HCT116 (cell line): ENCODE results near the gene SLC19A1. TPM values are rescaled to one million over a fixed set of nuclear protein-coding genes. Genes with fewer than 3 reads are reported as not detected.

Experiments
- ATAC-seq: fragments of 200-7000 bp; cut with Tn5 transposase; 2 replicates; pipeline ENCODE4 v1.9.1; 2020; ENCODE audit warnings: mild to moderate bottlenecking, moderate library complexity
- BruUV-seq: library from RNA; stranded (reverse); fragments of 400-500 nt; replicated peaks from 2 replicates; lab custom pipeline; 2021; lab: Mats Ljungman, UMichigan
- CTCF ChIA-PET: fragments of 300-600 bp; sonication (Branson Sonifier 250); formaldehyde crosslinking; loops from one replicate; lab custom pipeline; 2021; ENCODE audit warnings: antibody characterized with exemption; lab: Charles Lee
- POLR2A ChIA-PET: fragments of 300-600, 350-600 bp; sonication (Branson Sonifier 250); formaldehyde crosslinking; loops from one replicate; lab custom pipeline; 2021; ENCODE audit warnings: antibody characterized with exemption; lab: Charles Lee
- RAD21 ChIA-PET, 2 experiments: fragments of 300-600 bp; sonication (Branson Sonifier 250); formaldehyde crosslinking; loops; one replicate each; lab custom pipeline; 2023; ENCODE audit warnings: low total read pairs in 2 of 2; ENCODE audit not compliant: uncharacterized antibody in 2 of 2, unreplicated experiment in 2 of 2, low non-redundant PET in 1 of 2; lab: Charles Lee
- DNase-seq: peaks from one replicate; pipeline ENCODE4 v3.0.0-alpha.2; 2010; ENCODE audit warnings: low read depth, low spot score
- H2AFZ ChIP-seq: fragments of 200-600 bp; shearing (Covaris generic), sonication (generic); 2 replicates; pipeline ENCODE4 v1.6.1; 2017; ENCODE audit warnings: low read depth, mixed run types, mixed read lengths, antibody characterized with exemption, low read length; ENCODE audit not compliant: poor library complexity, severe bottlenecking
- H3K27ac ChIP-seq: 2 replicates; pipeline ENCODE4 v1.5.1; 2012; ENCODE audit warnings: low read depth, low read length
- H3K27me3 ChIP-seq: fragments of 200-600 bp; sonication (generic); 2 replicates; pipeline ENCODE4 v1.6.1; 2016; ENCODE audit warnings: mixed run types, low read length, mixed read lengths; ENCODE audit not compliant: insufficient read depth
- H3K36me3 ChIP-seq, 2 experiments: fragments of 200-500 bp in 1 of 2; fragments of 200-600 bp in 1 of 2; sonication (Bioruptor generic) in 1 of 2; sonication (generic) in 1 of 2; 2 replicates each; pipeline versions ENCODE4 v1.5.1 to v1.6.1; 2014 to 2016; ENCODE audit warnings: low read length in 2 of 2, inconsistent platforms in 1 of 2, mixed read lengths in 1 of 2, mixed run types in 1 of 2; ENCODE audit not compliant: insufficient read depth in 2 of 2, control insufficient read depth in 1 of 2
- H3K4me1 ChIP-seq, 2 experiments: fragments of 200-600 bp in 1 of 2; sonication (generic) in 1 of 2; 2 replicates each; pipeline versions ENCODE4 v1.5.1 to v1.6.1; 2012 to 2017; ENCODE audit warnings: low read length in 2 of 2, inconsistent platforms in 1 of 2, mild to moderate bottlenecking in 1 of 2, mixed read lengths in 1 of 2, mixed run types in 1 of 2, moderate library complexity in 1 of 2; ENCODE audit not compliant: insufficient read depth in 2 of 2, control insufficient read depth in 1 of 2
- H3K4me2 ChIP-seq: fragments of 200-600 bp; sonication (generic); 2 replicates; pipeline ENCODE4 v1.6.1; 2017; ENCODE audit warnings: mixed run types, low read length, mixed read lengths
- H3K4me3 ChIP-seq, 2 experiments: fragments of 200-600 bp in 1 of 2; sonication (generic) in 1 of 2; replicated peaks in 1 of 2; 2 replicates each; pipeline ENCODE4 v1.5.1; 2011 to 2016; ENCODE audit warnings: low read length in 2 of 2, control low read depth in 1 of 2, low read depth in 1 of 2, mild to moderate bottlenecking in 1 of 2, mixed read lengths in 1 of 2, mixed run types in 1 of 2
- H3K79me2 ChIP-seq: fragments of 200-600 bp; sonication (generic); 2 replicates; pipeline ENCODE4 v1.6.1; 2017; ENCODE audit warnings: mild to moderate bottlenecking, mixed run types, low read length, moderate library complexity, mixed read lengths; ENCODE audit not compliant: insufficient read depth
- H3K9ac ChIP-seq: fragments of 200-600 bp; sonication (generic); 2 replicates; pipeline ENCODE4 v1.6.1; 2016; ENCODE audit warnings: low read length, mixed read lengths
- H3K9me2 ChIP-seq: fragments of 200-600 bp; sonication (generic), shearing (Covaris generic); 2 replicates; pipeline ENCODE4 v1.6.1; 2017; ENCODE audit warnings: mixed run types, mild to moderate bottlenecking, moderate library complexity; ENCODE audit not compliant: insufficient read depth
- H3K9me3 ChIP-seq, 2 experiments: fragments of 200-500 bp in 1 of 2; fragments of 200-600 bp in 1 of 2; sonication (Bioruptor generic) in 1 of 2; sonication (generic) in 1 of 2; 2 replicates each; pipeline ENCODE4 v1.6.1; 2014 to 2017; ENCODE audit warnings: low read length in 2 of 2, mixed read lengths in 2 of 2, inconsistent platforms in 1 of 2, low read depth in 1 of 2, mild to moderate bottlenecking in 1 of 2, mixed run types in 1 of 2, moderate library complexity in 1 of 2; ENCODE audit not compliant: control insufficient read depth in 1 of 2, insufficient read depth in 1 of 2
- H4K20me1 ChIP-seq: fragments of 200-600 bp; sonication (generic), shearing (Covaris generic); 2 replicates; pipeline ENCODE4 v1.6.1; 2017; ENCODE audit warnings: mixed run types, mild to moderate bottlenecking, moderate library complexity; ENCODE audit not compliant: insufficient read depth
- ATF3 ChIP-seq: IDR thresholded peaks from 2 replicates; pipeline ENCODE4 v1.6.1; 2012
- CTCF ChIP-seq, 3 experiments: fragments of 200-600 bp in 1 of 3; sonication (generic) in 1 of 3; IDR thresholded peaks in 2 of 3; conservative IDR thresholded peaks in 1 of 3; 2 replicates each; pipeline ENCODE4 v1.5.1; 2012 to 2017; ENCODE audit warnings: low read depth in 2 of 3, low read length in 2 of 3, antibody characterized with exemption in 1 of 3, borderline replicate concordance in 1 of 3, control low read depth in 1 of 3, mild to moderate bottlenecking in 1 of 3, mixed read lengths in 1 of 3, mixed run types in 1 of 3, moderate library complexity in 1 of 3; ENCODE audit not compliant: insufficient read depth in 1 of 3
- FOSL1 ChIP-seq: IDR thresholded peaks from 2 replicates; pipeline ENCODE4 v1.6.1; 2012; ENCODE audit warnings: low read depth
- POLR2A ChIP-seq: IDR thresholded peaks from 2 replicates; pipeline ENCODE4 v1.7.0; 2011; ENCODE audit warnings: borderline replicate concordance; ENCODE audit not compliant: insufficient read depth, insufficient read length; ENCODE audit errors: extremely low read depth
- POLR2AphosphoS5 ChIP-seq: IDR thresholded peaks from 2 replicates; pipeline ENCODE4 v1.6.1; 2011; ENCODE audit warnings: mild to moderate bottlenecking, low read depth, low read length, moderate library complexity
- RAD21 ChIP-seq: IDR thresholded peaks from 2 replicates; pipeline ENCODE4 v1.6.1; 2012; ENCODE audit warnings: low read depth, mild to moderate bottlenecking
- SIN3A ChIP-seq: IDR thresholded peaks from 2 replicates; pipeline ENCODE4 v1.6.1; 2012; ENCODE audit warnings: low read depth
- YY1 ChIP-seq: IDR thresholded peaks from 2 replicates; pipeline ENCODE4 v1.6.1; 2011; ENCODE audit warnings: low read length, low read depth, moderate library complexity, mild to moderate bottlenecking; ENCODE audit not compliant: insufficient replicate concordance; ENCODE audit errors: extremely low read depth
- ZBTB33 ChIP-seq: IDR thresholded peaks from 2 replicates; pipeline ENCODE4 v1.6.1; 2011; ENCODE audit warnings: mild to moderate bottlenecking, low read length, moderate library complexity; ENCODE audit not compliant: insufficient replicate concordance; ENCODE audit errors: extremely low read depth
- ZFX ChIP-seq: fragments of 450-650 bp; IDR thresholded peaks from 2 replicates; pipeline ENCODE4 v1.6.1; 2017
- intact Hi-C: fragments of 100-400 bp; cut with micrococcal nuclease; formaldehyde crosslinking; loops from 2 replicates; pipeline ENCODE4 v1.10.0; 2022
- total RNA-seq: library from RNA; stranded (reverse); gene quantifications from one replicate; pipeline ENCODE4 v1.2.1, GENCODE V29; 2021; ENCODE audit not compliant: unreplicated experiment

SLC19A1 gene
- total RNA-seq, 1 experiment from 2014 or later: 50.2 TPM

DNA sequence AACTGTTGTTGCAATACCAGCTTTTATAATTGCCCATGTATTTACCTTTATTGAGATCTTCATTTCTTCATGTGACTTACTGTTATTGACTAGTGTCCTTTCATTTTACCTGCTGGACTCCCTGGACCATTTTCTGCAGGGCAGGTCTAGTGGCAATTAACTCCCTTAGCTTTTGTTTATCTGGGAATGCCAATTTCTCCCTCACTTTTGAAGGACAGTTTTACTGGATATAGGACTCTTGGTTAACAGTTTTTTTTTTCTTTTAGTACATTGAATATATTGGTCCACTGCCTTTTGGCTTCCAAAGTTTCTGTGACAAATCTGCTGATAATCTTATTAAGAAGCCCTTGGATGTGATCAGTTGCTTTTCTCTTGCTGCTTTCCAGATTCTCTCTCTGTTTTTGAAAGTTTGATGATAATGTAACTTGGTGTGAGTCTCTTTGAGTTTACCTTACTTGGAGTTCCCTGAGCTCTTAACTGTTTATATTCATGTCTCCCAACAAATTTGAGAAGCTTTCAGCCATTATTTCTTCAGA, 80.4 kb downstream of the SLC19A1 start:
- Histone ChIP-seq H3K9me2 (no peaks in the 10 kb centered on the region), H3K4me1 (peaks cover 3 to 13% of the 10 kb centered on the region in 2 experiments; a peak in 2 of 4 replicates), H3K36me3 (no peaks in the 10 kb centered on the region), H3K9ac (no peak overlapping the region), H3K9me3 (no peaks in the 10 kb centered on the region), H3K4me3 (no peak overlapping the region), H3K79me2 (no peaks in the 10 kb centered on the region), H3K27ac (no peak overlapping the region), H2AFZ (no peak overlapping the region), H3K4me2 (no peak overlapping the region), H4K20me1 (no peaks in the 10 kb centered on the region), H3K27me3 (no peaks in the 10 kb centered on the region)
- BruUV-seq: no TSS peak
- intact Hi-C loops: no loop called here
- no peak for DNase-seq
- no peak for TF ChIP-seq RAD21
- no peak for TF ChIP-seq ATF3
- TF ChIP-seq YY1: no peak
- TF ChIP-seq ZFX: no peak
- TF ChIP-seq FOSL1: no peak
- ChIA-PET RAD21 (no interaction called here), CTCF (no interaction called here), POLR2A (no interaction called here)
- ATAC-seq: no peak

DNA sequence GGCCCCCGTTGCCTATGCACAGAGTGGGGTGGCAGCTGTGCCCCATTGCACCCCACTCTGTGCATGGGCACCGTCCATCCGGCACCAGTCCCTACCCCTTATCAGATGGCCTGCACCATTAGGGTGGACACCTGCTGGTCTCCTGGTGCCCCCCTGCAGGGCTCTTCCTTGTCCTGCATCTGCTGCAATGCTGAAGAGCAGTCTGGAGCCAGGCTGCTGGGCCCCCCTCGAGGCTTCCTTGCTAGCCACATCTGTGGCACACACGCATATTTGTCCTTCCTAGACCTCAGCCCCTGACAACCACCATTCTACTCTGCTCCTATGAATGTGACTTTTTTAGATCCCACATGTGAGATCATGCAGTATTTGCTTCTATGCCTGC, 80.9 kb downstream of the SLC19A1 start:
- TF ChIP-seq POLR2A (no peak), ZBTB33 (no peak), POLR2AphosphoS5 (no peak), FOSL1 (no peak), RAD21 (peak; percentile 49), CTCF (IDR thresholded peaks at IDR 0.05 in 2 of 3, conservative IDR thresholded peaks at IDR 0.05 in 1 of 3; ENCODE audit: borderline replicate concordance in 1 of 3, insufficient read depth in 1 of 3, low read depth in 2 of 3, low read length in 2 of 3) (peak; percentile 18 to 49 (median 42); a peak in 5 of 6 replicates), SIN3A (no peak)
- Histone ChIP-seq H3K27ac (no peak overlapping the region), H3K27me3 (no peaks in the 10 kb centered on the region)

More for the DNA sequence above, 80.9 kb downstream of the SLC19A1 start:
- CTCF ChIA-PET: interaction anchor here (1.1 to 1.5 kb wide), 2 partner anchors 169 to 321 kb away, joined by 3 to 6 read pairs; no protein-coding TSS in a partner anchor
- no peaks in the 10 kb centered on the region for H3K79me2 ChIP-seq
- no peaks in the 10 kb centered on the region for H4K20me1 ChIP-seq
- no peak overlapping the region for H3K4me3 ChIP-seq
- H3K4me1 ChIP-seq: peaks cover 3 to 13% of the 10 kb centered on the region in 2 experiments; a peak in 2 of 4 replicates
- H3K9ac ChIP-seq: no peak overlapping the region
- peak; percentile 65; the same call in 1 of the 2 replicates for ATAC-seq
- intact Hi-C loops: no loop called here
- H3K9me3 ChIP-seq: no peaks in the 10 kb centered on the region
- RAD21 ChIA-PET: no interaction called here
- no peak overlapping the region for H3K4me2 ChIP-seq
- no peak overlapping the region for H2AFZ ChIP-seq
- H3K36me3 ChIP-seq: no peaks in the 10 kb centered on the region
- BruUV-seq: no TSS peak
- DNase-seq: no peak
- POLR2A ChIA-PET: no interaction called here
- H3K9me2 ChIP-seq: no peaks in the 10 kb centered on the region
